GM19035 (cell line): ENCODE data around the gene BRD2.

ENCODE experiments used
- ATAC-seq: cut with Tn5 transposase; IDR thresholded peaks from one replicate; pipeline ENCODE4 v1.9.1; 2021; ENCODE audit not compliant: unreplicated experiment

BRD2 gene

GRCh38 chr6:32947552-32948465, 20.6 kb upstream of the BRD2 start:
- no peak for ATAC-seq

- ATAC-seq, result no peak
These were observed 19.3 kb upstream of the BRD2 start for GRCh38 chr6:32949113-32949512.

GRCh38 chr6:32950010-32950409, 18.4 kb upstream of the BRD2 start:
- ATAC-seq, result no peak

GRCh38 chr6:32950449-32950848, 17.9 kb upstream of the BRD2 start:
- no peak for ATAC-seq

GRCh38 chr6:32952817-32953739, 15.3 kb upstream of the BRD2 start, which contains the start of gene HLA-DMA:
Gene HLA-DMA, minus strand, starts transcription at chr6:32953097. Its CDS starts 61 bp downstream, at chr6:32953036.
- ATAC-seq, result peak; percentile 91

GRCh38 chr6:32953775-32954174, 14.6 kb upstream of the BRD2 start:
- no peak for ATAC-seq

- no peak for ATAC-seq
These were observed 14.1 kb upstream of the BRD2 start for GRCh38 chr6:32954267-32954666.

- no peak for ATAC-seq
These were observed 13.2 kb upstream of the BRD2 start for GRCh38 chr6:32954986-32955802.

- ATAC-seq, result no peak
These were observed 12.2 kb upstream of the BRD2 start for GRCh38 chr6:32956176-32956575.

- no peak for ATAC-seq
These were observed 7.8 kb upstream of the BRD2 start for GRCh38 chr6:32960563-32960962.

GRCh38 chr6:32962213-32962826, 6.1 kb upstream of the BRD2 start:
- ATAC-seq, result no peak

GRCh38 chr6:32963866-32964265, 4.5 kb upstream of the BRD2 start:
- no peak for ATAC-seq

GRCh38 chr6:32964776-32965175, 3.6 kb upstream of the BRD2 start:
- ATAC-seq, result no peak

GRCh38 chr6:32967151-32968091, 973 bp upstream of the BRD2 start:
- ATAC-seq, result no peak

- ATAC-seq, result no peak
These were observed 682 bp downstream of the BRD2 start for GRCh38 chr6:32968867-32969684.

- ATAC-seq, result no peak
These were observed 1.5 kb downstream of the BRD2 start for GRCh38 chr6:32969685-32970412.

- no peak for ATAC-seq
These were observed 2.2 kb downstream of the BRD2 start for GRCh38 chr6:32970413-32971241.
